T-cell (primary cell): Measurements from ENCODE around the gene SLC26A5. TPM values are rescaled to one million over a fixed set of nuclear protein-coding genes. Genes with fewer than 3 reads are reported as not detected.

ENCODE experiments used
- ATAC-seq, 4 experiments: fragments of 200-7000 bp in 3 of 4; fragments of 150-1000 bp in 1 of 4; cut with Tn5 transposase; replicated peaks in 1 of 4; 1 replicate in 3 of 4; 2 replicates in 1 of 4; pipeline ENCODE4 v1.10.0; 2021; ENCODE audit warnings: moderate library complexity in 3 of 4, mild to moderate bottlenecking in 2 of 4, moderate number of reproducible peaks in 1 of 4
- CTCF ChIA-PET, 2 donors: fragments of 300-600 bp; sonication (Branson Sonifier 250); formaldehyde crosslinking; loops; one replicate each; lab custom pipeline; 2022; ENCODE audit warnings: antibody characterized with exemption in 2 of 2; lab: Charles Lee
- POLR2A ChIA-PET, 2 donors: fragments of 300-600 bp; sonication (Branson Sonifier 250); formaldehyde crosslinking; loops; one replicate each; lab custom pipeline; 2022; ENCODE audit warnings: antibody characterized with exemption in 2 of 2; lab: Charles Lee
- DNase-seq, 35 experiments: peaks; one replicate each; pipeline versions ENCODE4 v3.0.0 to v3.0.0-alpha.2; 2013 to 2023
- H3K27ac ChIP-seq: one replicate; pipeline ENCODE4 v1.5.1; 2013; ENCODE audit warnings: low read length
- H3K27me3 ChIP-seq, 2 experiments: replicated peaks in 1 of 2; 1 replicate in 1 of 2; 2 replicates in 1 of 2; pipeline versions ENCODE4 v1.6.1 to v1.7.0; 2013; ENCODE audit warnings: low read length in 1 of 2, mixed read lengths in 1 of 2; ENCODE audit not compliant: control insufficient read depth in 2 of 2, insufficient read depth in 2 of 2; ENCODE audit errors: extremely low read depth in 1 of 2
- H3K36me3 ChIP-seq, 2 donors: 1 replicate in 1 of 2; 2 replicates in 1 of 2; pipeline versions ENCODE4 v1.6.1 to v1.7.0; 2013; ENCODE audit warnings: low read length in 1 of 2; ENCODE audit not compliant: control insufficient read depth in 2 of 2, insufficient read depth in 1 of 2; ENCODE audit errors: extremely low read depth in 1 of 2
- H3K4me1 ChIP-seq, 2 experiments: 1 replicate in 1 of 2; 2 replicates in 1 of 2; pipeline versions ENCODE4 v1.6.1 to v1.7.0; 2013; ENCODE audit warnings: low read length in 2 of 2, mixed read lengths in 1 of 2; ENCODE audit not compliant: insufficient read depth in 2 of 2, control insufficient read depth in 1 of 2; ENCODE audit errors: extremely low read depth in 1 of 2
- H3K4me3 ChIP-seq, 2 donors: 1 replicate in 1 of 2; 2 replicates in 1 of 2; pipeline versions ENCODE4 v1.5.1 to v1.7.0; 2013; ENCODE audit warnings: mild to moderate bottlenecking in 2 of 2, low read length in 1 of 2, moderate library complexity in 1 of 2; ENCODE audit not compliant: control insufficient read depth in 1 of 2; ENCODE audit errors: extremely low read depth in 1 of 2
- H3K9me3 ChIP-seq: 2 replicates; pipeline ENCODE4 v1.7.0; 2013
- H3K27ac Mint-ChIP-seq, 2 donors: one replicate each; pipeline ENCODE4 v1.8.0; 2020 to 2021; ENCODE audit warnings: mild to moderate bottlenecking in 2 of 2, mixed read lengths in 2 of 2
- H3K27me3 Mint-ChIP-seq, 2 donors: one replicate each; pipeline ENCODE4 v1.8.0; 2021 to 2022; ENCODE audit warnings: mixed read lengths in 2 of 2
- H3K36me3 Mint-ChIP-seq: one replicate; pipeline ENCODE4 v1.8.0; 2021; ENCODE audit warnings: mixed read lengths
- H3K4me1 Mint-ChIP-seq, 3 donors: one replicate each; pipeline ENCODE4 v1.8.0; 2020 to 2022; ENCODE audit warnings: mixed read lengths in 3 of 3, mild to moderate bottlenecking in 1 of 3
- H3K4me3 Mint-ChIP-seq, 3 donors: one replicate each; pipeline ENCODE4 v1.8.0; 2020 to 2022; ENCODE audit warnings: mild to moderate bottlenecking in 3 of 3, mixed read lengths in 3 of 3, moderate library complexity in 3 of 3
- H3K9me3 Mint-ChIP-seq, 3 donors: one replicate each; pipeline ENCODE4 v1.8.0; 2020 to 2022; ENCODE audit warnings: mixed read lengths in 3 of 3
- WGBS: methylation state at CpG from one replicate; pipeline ENCODE4 v1.1.5; 2013; ENCODE audit warnings: missing lambda C conversion rate; ENCODE audit not compliant: insufficient coverage; 5-methylcytosine and 5-hydroxymethylcytosine counted together
- total RNA-seq, 35 experiments: library from RNA in 6 of 35; stranded (reverse) in 6 of 35; fragments of 120-200 nt in 1 of 35; gene quantifications; one replicate each; pipeline versions ENCODE4 v1.2.1 to v1.2.4 and lab custom pipeline; 2013 to 2026

The SLC26A5 gene
- total RNA-seq, 5 donors from 2014 or later (not counting 1 experiment from before 2014, with no cell fraction given): 0.22 to 0.23 TPM; not detected in 3

DNA sequence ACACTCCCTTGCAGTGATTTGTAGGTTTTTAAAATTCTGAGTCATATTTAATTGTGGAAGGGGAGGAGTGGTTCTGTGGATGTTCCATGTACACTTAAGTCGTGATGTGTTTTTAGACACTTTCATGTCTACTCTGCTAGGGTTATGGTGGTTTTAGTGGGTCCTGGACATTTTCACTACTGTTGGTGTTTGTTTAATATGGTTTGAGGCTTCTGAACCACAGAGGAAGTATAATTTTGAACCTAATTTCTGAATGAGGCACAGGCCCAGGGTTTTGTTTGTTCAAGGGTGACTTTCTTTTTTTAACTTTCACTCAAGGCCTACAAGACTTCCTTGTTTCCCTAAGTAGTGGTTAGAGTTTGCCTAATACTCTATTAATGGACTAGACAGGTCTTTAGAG is 13.3 kb downstream of the SLC26A5 start:
- no peaks in the 10 kb centered on the region for H3K4me1 ChIP-seq
- H3K9me3 ChIP-seq: no peaks in the 10 kb centered on the region
- ChIA-PET POLR2A (no interaction called here), CTCF (no interaction called here)
- H3K27ac ChIP-seq: no peak overlapping the region
- Mint-ChIP-seq H3K4me1 (no peaks in the 10 kb centered on the region), H3K27ac (no peak overlapping the region), H3K4me3 (no peak overlapping the region), H3K27me3 (peaks cover 22 to 23% of the 10 kb centered on the region in 2 donors), H3K9me3 (no peaks in the 10 kb centered on the region), H3K36me3 (no peaks in the 10 kb centered on the region)
- H3K4me3 ChIP-seq: no peak overlapping the region
- H3K36me3 ChIP-seq: no peaks in the 10 kb centered on the region
- ATAC-seq (no peak), DNase-seq (no peak)
- 0% methylated on average over 1 of the region's 1 CpG for WGBS
- no peaks in the 10 kb centered on the region for H3K27me3 ChIP-seq

GRCh38 chr7:103425177-103425576 is 20.8 kb downstream of the SLC26A5 start:
- Mint-ChIP-seq H3K27ac (no peak overlapping the region), H3K36me3 (no peaks in the 10 kb centered on the region), H3K27me3 (peaks cover 2 to 14% of the 10 kb centered on the region in 2 donors), H3K4me1 (no peaks in the 10 kb centered on the region), H3K9me3 (no peaks in the 10 kb centered on the region), H3K4me3 (no peak overlapping the region)
- Histone ChIP-seq H3K36me3 (no peaks in the 10 kb centered on the region), H3K4me1 (no peaks in the 10 kb centered on the region), H3K27ac (no peak overlapping the region), H3K9me3 (no peaks in the 10 kb centered on the region), H3K27me3 (peaks cover 0 to 2% of the 10 kb centered on the region in 2 experiments), H3K4me3 (no peak overlapping the region)
- CTCF ChIA-PET: no interaction called here
- no CpG with 5 or more reads among the region's 1 CpG for WGBS
- no peak for ATAC-seq
- POLR2A ChIA-PET: no interaction called here
- DNase-seq: no peak

GRCh38 chr7:103423467-103424179 is 22.4 kb downstream of the SLC26A5 start:
- H3K9me3 ChIP-seq: no peaks in the 10 kb centered on the region
- no peak overlapping the region for H3K4me3 Mint-ChIP-seq
- CTCF ChIA-PET: no interaction called here
- DNase-seq (no peak), ATAC-seq (no peak)
- no peaks in the 10 kb centered on the region for H3K4me1 ChIP-seq
- no peaks in the 10 kb centered on the region for H3K9me3 Mint-ChIP-seq
- no peaks in the 10 kb centered on the region for H3K36me3 Mint-ChIP-seq
- no peaks in the 10 kb centered on the region for H3K36me3 ChIP-seq
- peaks cover 11 to 19% of the 10 kb centered on the region in 2 donors for H3K27me3 Mint-ChIP-seq
- POLR2A ChIA-PET: no interaction called here
- no peaks in the 10 kb centered on the region for H3K4me1 Mint-ChIP-seq
- H3K4me3 ChIP-seq: no peak overlapping the region
- H3K27ac ChIP-seq: no peak overlapping the region
- H3K27me3 ChIP-seq: peaks cover 0 to 2% of the 10 kb centered on the region in 2 experiments
- H3K27ac Mint-ChIP-seq: no peak overlapping the region
- WGBS: no CpG with 5 or more reads among the region's 3 CpGs

DNA sequence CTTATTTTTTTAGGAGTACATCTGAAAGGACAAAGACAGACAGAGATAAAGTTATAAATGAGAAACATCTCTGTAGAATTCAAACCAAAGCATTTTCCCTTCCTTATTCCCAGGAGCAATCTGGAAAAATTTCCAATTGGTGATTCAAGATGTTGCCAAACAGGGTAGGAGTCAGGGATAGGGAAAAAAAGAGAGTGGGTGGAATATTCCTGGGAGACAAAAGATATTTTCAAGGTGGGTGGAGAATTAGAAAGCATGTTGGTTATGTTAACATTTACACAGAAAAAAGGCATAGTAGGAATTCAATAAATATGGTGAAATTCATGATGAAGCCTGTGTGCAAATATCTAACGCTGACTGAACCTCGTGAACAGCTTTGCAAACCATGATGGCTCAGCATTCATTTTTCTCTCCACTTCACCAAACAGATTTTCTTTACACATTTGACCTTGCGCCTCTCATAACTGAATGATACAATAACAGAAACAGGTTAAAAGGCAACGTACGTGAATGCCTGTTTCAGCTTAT is 25.1 kb downstream of the SLC26A5 start:
- Mint-ChIP-seq H3K4me1 (no peaks in the 10 kb centered on the region), H3K36me3 (no peaks in the 10 kb centered on the region), H3K27me3 (peaks cover 21 to 24% of the 10 kb centered on the region in 2 donors), H3K27ac (no peak overlapping the region), H3K4me3 (no peak overlapping the region), H3K9me3 (no peaks in the 10 kb centered on the region)
- no peak overlapping the region for H3K27ac ChIP-seq
- no peaks in the 10 kb centered on the region for H3K9me3 ChIP-seq
- peaks cover 2% of the 10 kb centered on the region in 2 experiments for H3K27me3 ChIP-seq
- no peaks in the 10 kb centered on the region for H3K36me3 ChIP-seq
- DNase-seq: no peak
- no peak for ATAC-seq
- H3K4me1 ChIP-seq: no peaks in the 10 kb centered on the region
- WGBS: 83% methylated on average over 3 of the region's 5 CpGs
- ChIA-PET CTCF (interaction anchor here in 1 of 2 donors (1.0 kb wide), 1 partner anchor 9 kb away, joined by 3 read pairs; no protein-coding TSS in a partner anchor), POLR2A (interaction anchor here in 1 of 2 donors (0.5 to 0.6 kb wide), 2 partner anchors 758 to 1376 kb away, joined by 5 to 8 read pairs; no protein-coding TSS in a partner anchor)
- H3K4me3 ChIP-seq: no peak overlapping the region

GRCh38 chr7:103418241-103418640 is 27.8 kb downstream of the SLC26A5 start:
- Histone ChIP-seq H3K36me3 (no peaks in the 10 kb centered on the region), H3K27ac (no peak overlapping the region), H3K27me3 (peaks cover 2% of the 10 kb centered on the region in 2 experiments), H3K4me3 (no peak overlapping the region), H3K4me1 (no peaks in the 10 kb centered on the region), H3K9me3 (no peaks in the 10 kb centered on the region)
- Mint-ChIP-seq H3K27me3 (peaks cover 26 to 31% of the 10 kb centered on the region in 2 donors), H3K9me3 (no peaks in the 10 kb centered on the region), H3K4me3 (no peak overlapping the region), H3K36me3 (no peaks in the 10 kb centered on the region), H3K4me1 (no peaks in the 10 kb centered on the region), H3K27ac (no peak overlapping the region)
- POLR2A ChIA-PET: no interaction called here
- CTCF ChIA-PET: no interaction called here
- 78% methylated on average over 3 of the region's 3 CpGs for WGBS
- no peak for ATAC-seq
- no peak for DNase-seq

- ATAC-seq (no peak), DNase-seq (no peak)
- ChIA-PET CTCF (interaction anchor here in 1 of 2 donors (0.6 kb wide), 1 partner anchor 25 kb away, joined by 4 read pairs; no protein-coding TSS in a partner anchor), POLR2A (no interaction called here)
- Mint-ChIP-seq H3K36me3 (no peaks in the 10 kb centered on the region), H3K4me3 (no peak overlapping the region), H3K4me1 (no peaks in the 10 kb centered on the region), H3K27me3 (peaks cover 25 to 28% of the 10 kb centered on the region in 2 donors), H3K9me3 (no peaks in the 10 kb centered on the region), H3K27ac (no peak overlapping the region)
- H3K36me3 ChIP-seq: no peaks in the 10 kb centered on the region
- H3K27ac ChIP-seq: no peak overlapping the region
- H3K27me3 ChIP-seq: peaks cover 0 to 5% of the 10 kb centered on the region in 2 experiments
- no peak overlapping the region for H3K4me3 ChIP-seq
- no peaks in the 10 kb centered on the region for H3K4me1 ChIP-seq
- no peaks in the 10 kb centered on the region for H3K9me3 ChIP-seq
- 71% methylated on average over 2 of the region's 5 CpGs for WGBS
Measured at GRCh38 chr7:103413407-103413806, 32.6 kb downstream of the SLC26A5 start.
